Upper lobe of right lung (tissue), 1 donor: Measurements from ENCODE around the gene CD36. TPM values are rescaled to one million over a fixed set of nuclear protein-coding genes. Genes with fewer than 3 reads are reported as not detected.

ENCODE experiments used
- ATAC-seq: fragments of 200-7000 bp; cut with Tn5 transposase; one replicate; pipeline ENCODE4 v1.9.1; 2020; ENCODE audit warnings: mild to moderate bottlenecking, moderate library complexity
- DNase-seq: peaks from one replicate; pipeline ENCODE4 v3.0.0-alpha.2; 2020
- H3K27ac ChIP-seq: fragments of 200-600 bp; one replicate; pipeline ENCODE4 v1.8.0; 2022
- H3K27me3 ChIP-seq: fragments of 200-600 bp; one replicate; pipeline ENCODE4 v1.8.0; 2022; ENCODE audit warnings: mild to moderate bottlenecking
- H3K36me3 ChIP-seq: fragments of 200-600 bp; one replicate; pipeline ENCODE4 v1.8.0; 2022
- H3K4me1 ChIP-seq: fragments of 200-600 bp; one replicate; pipeline ENCODE4 v1.8.0; 2022
- H3K4me3 ChIP-seq: fragments of 200-600 bp; one replicate; pipeline ENCODE4 v1.8.0; 2022; ENCODE audit warnings: mild to moderate bottlenecking
- H3K9me3 ChIP-seq: fragments of 200-600 bp; one replicate; pipeline ENCODE4 v1.8.0; 2022
- intact Hi-C: fragments of 100-400 bp; cut with DNase I; formaldehyde crosslinking; loops from one replicate; pipeline ENCODE4 v1.11.0; 2022
- total RNA-seq: library from RNA; stranded (reverse); fragmentation: NEBNext Ultra II Directional; extraction: Animal tissue kit (Norgen Biotek cat#: 25700); gene quantifications from one replicate; pipeline ENCODE4 v1.2.1, GENCODE V29; 2021
- TF ChIP-seq, protein P1 (sequence below): fragments of 200-600 bp; IDR thresholded peaks from one replicate; pipeline ENCODE4 v1.8.0; 2022; ENCODE audit warnings: antibody characterized with exemption
- donor health status: DM: no; HTN: yes; CAD: no; lungs with severe emphysema.

Gene CD36
- total RNA-seq, 1 donor from 2014 or later: 115 TPM

DNA sequence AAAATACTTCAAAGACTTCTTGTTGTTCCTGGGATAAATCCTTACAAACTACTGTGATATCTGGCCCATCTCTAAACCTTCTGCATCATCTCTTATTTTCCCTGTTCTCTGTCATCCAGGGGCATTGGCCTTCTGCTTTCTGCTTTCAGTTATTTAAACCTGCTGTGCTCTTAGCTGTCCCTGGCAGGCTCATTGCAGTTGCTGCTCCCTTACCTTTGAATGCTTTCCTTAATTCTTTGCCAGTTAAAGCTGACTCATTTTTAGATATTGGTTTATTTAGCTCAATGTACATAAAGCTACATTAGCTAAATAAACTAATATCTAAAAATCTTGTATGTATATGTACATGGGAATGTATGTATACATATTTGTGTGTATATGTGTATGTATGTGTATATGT lies 40.6 kb upstream of the CD36 start:
- intact Hi-C loops: no loop called here
- DNase-seq (no peak), ATAC-seq (no peak)
- no peaks in the 10 kb centered on the region for H3K27me3 ChIP-seq
- peaks cover 10% of the 10 kb centered on the region for H3K4me1 ChIP-seq
- H3K27ac ChIP-seq: no peak overlapping the region
- H3K9me3 ChIP-seq: no peaks in the 10 kb centered on the region
- no peaks in the 10 kb centered on the region for H3K36me3 ChIP-seq
- no peak overlapping the region for H3K4me3 ChIP-seq
- TF ChIP-seq, protein P1, sequence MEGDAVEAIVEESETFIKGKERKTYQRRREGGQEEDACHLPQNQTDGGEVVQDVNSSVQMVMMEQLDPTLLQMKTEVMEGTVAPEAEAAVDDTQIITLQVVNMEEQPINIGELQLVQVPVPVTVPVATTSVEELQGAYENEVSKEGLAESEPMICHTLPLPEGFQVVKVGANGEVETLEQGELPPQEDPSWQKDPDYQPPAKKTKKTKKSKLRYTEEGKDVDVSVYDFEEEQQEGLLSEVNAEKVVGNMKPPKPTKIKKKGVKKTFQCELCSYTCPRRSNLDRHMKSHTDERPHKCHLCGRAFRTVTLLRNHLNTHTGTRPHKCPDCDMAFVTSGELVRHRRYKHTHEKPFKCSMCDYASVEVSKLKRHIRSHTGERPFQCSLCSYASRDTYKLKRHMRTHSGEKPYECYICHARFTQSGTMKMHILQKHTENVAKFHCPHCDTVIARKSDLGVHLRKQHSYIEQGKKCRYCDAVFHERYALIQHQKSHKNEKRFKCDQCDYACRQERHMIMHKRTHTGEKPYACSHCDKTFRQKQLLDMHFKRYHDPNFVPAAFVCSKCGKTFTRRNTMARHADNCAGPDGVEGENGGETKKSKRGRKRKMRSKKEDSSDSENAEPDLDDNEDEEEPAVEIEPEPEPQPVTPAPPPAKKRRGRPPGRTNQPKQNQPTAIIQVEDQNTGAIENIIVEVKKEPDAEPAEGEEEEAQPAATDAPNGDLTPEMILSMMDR: no peak

DNA sequence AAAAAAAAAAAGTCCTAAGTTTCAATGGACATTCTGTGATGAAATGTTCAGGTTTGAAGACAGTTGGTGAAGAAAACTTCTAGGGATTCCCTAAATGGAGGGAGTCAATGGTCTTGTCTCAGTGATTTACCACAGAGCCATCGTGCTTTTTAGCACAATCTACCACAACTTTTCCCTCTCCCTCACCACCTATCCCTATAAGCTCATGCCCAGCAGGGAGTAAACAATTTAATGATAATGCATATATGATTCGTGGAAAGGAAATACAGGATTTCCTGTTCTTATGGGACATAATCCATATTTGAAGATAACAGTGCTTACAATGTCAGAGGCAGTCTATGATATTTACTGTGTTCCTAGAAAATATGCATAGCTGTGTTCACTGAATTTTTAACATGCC lies 38.4 kb upstream of the CD36 start:
- TF ChIP-seq, protein P1: no peak
- H3K27ac ChIP-seq: no peak overlapping the region
- intact Hi-C loops: no loop called here

DNA sequence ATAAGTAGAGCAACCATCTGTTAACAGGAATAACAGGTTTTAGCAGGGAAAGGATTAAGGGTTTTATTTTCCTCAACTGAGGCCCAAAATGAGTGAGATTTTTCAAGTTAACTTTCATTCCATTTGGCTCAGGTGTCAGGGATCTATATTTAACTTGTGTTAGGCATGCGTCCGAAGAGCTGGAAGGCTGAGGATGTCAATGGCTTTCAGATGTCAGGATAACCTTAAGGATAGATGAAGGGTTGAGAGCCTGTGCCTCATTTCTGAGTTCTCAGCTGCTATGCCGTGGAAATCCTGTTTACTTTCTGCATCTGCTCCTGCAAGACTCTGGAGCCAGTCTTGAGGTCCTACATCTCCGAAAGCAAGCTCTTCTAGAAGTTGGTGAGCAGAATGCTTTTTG lies 36.4 kb upstream of the CD36 start:
- Histone ChIP-seq H3K36me3 (no peaks in the 10 kb centered on the region), H3K9me3 (no peaks in the 10 kb centered on the region), H3K27ac (no peak overlapping the region), H3K27me3 (no peaks in the 10 kb centered on the region), H3K4me3 (no peak overlapping the region), H3K4me1 (no peaks in the 10 kb centered on the region)
- TF ChIP-seq, protein P1: no peak
- DNase-seq: no peak
- intact Hi-C loops: no loop called here
- no peak for ATAC-seq

More for the DNA sequence above, 38.4 kb upstream of the CD36 start:
- no peaks in the 10 kb centered on the region for H3K36me3 ChIP-seq
- H3K9me3 ChIP-seq: no peaks in the 10 kb centered on the region
- H3K27me3 ChIP-seq: no peaks in the 10 kb centered on the region
- no peak overlapping the region for H3K4me3 ChIP-seq
- DNase-seq (no peak), ATAC-seq (no peak)
- H3K4me1 ChIP-seq: no peaks in the 10 kb centered on the region

DNA sequence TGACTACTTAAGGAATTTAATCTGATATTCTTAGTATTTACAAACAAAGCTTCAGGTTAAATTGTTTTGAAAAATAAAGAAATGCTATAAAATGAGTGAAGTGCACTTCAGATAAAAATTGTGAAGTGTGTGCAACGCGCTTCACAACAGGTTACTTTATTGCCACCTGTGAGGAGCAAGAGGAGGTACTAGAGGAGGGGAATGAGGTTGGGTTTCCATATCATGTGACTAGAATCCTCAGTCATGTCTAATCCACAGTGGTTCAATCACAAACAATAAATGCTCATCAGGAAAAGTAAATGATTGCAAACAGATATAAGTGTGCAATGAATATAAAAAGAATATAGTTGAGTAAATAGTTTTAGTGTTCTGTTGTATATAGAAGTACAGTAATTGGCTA lies 34.5 kb upstream of the CD36 start:
- ATAC-seq (no peak), DNase-seq (no peak)
- TF ChIP-seq, protein P1: no peak
- no peak overlapping the region for H3K27ac ChIP-seq
- H3K4me3 ChIP-seq: no peak overlapping the region
- intact Hi-C loops: no loop called here
- no peaks in the 10 kb centered on the region for H3K4me1 ChIP-seq
- no peaks in the 10 kb centered on the region for H3K9me3 ChIP-seq
- H3K27me3 ChIP-seq: no peaks in the 10 kb centered on the region
- H3K36me3 ChIP-seq: no peaks in the 10 kb centered on the region

DNA sequence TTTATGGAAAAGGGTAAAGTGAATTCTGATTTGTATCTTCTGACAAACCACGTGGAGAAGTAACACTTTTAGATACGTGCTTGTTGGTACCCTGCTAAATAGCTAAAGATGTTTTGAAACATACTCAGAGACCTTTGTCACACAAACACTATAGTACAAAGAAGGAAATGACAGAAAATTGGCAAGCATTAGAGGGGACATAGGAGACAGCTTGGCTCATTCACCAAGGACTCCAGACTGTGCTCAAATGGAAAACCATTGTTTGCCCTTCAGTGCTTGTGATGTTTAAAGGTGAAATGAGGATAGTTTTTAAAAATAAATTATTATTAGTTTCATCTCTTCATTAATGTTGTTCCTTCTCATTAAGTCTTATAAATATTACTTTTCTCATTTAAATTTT lies 34.0 kb upstream of the CD36 start:
- Histone ChIP-seq H3K27me3 (no peaks in the 10 kb centered on the region), H3K4me3 (no peak overlapping the region), H3K9me3 (no peaks in the 10 kb centered on the region), H3K27ac (no peak overlapping the region), H3K36me3 (no peaks in the 10 kb centered on the region), H3K4me1 (no peaks in the 10 kb centered on the region)
- intact Hi-C loops: no loop called here
- no peak for DNase-seq
- ATAC-seq: peak; percentile 47
- TF ChIP-seq, protein P1: no peak

DNA sequence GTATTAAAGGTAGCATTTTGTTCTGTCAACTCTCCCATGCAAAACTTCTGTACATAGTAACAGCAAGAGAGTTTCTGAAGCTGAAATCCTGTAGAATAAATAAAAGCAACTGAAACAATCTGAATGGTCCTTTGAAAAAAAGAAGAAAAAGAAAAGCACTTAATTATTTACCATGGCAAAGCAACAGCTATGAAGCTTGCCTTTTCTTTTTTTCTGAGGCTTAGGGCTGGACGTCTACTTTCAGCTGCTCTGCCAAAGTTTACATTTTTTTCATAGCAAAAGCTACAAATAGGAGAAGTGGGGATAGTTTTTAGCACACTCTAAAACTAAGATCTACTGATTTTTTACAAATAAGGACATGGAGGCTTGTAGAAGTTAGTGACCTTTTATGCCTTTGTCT lies 31.3 kb upstream of the CD36 start:
- Histone ChIP-seq H3K36me3 (no peaks in the 10 kb centered on the region), H3K4me3 (no peak overlapping the region), H3K4me1 (peaks cover 3% of the 10 kb centered on the region), H3K27me3 (no peaks in the 10 kb centered on the region), H3K27ac (no peak overlapping the region), H3K9me3 (no peaks in the 10 kb centered on the region)
- TF ChIP-seq, protein P1: no peak
- DNase-seq: no peak
- intact Hi-C loops: no loop called here
- ATAC-seq: no peak
